GM18861 (cell line): Measurements from ENCODE around the gene RASSF9.
A peak's percentile ranks its signal among the peaks of the same experiment; 100 is the strongest.

Experiments
- ATAC-seq: cut with Tn5 transposase; IDR thresholded peaks from one replicate; pipeline ENCODE4 v1.9.1; 2021; ENCODE audit not compliant: unreplicated experiment

Gene RASSF9

GRCh38 chr12:85836197-85837090, at the start of gene RASSF9:
Gene RASSF9, minus strand, starts transcription at chr12:85836409. Its CDS starts 208 bp downstream, at chr12:85836201.
- no peak for ATAC-seq

- ATAC-seq, result no peak
Observed at GRCh38 chr12:85883763-85884162, 47.6 kb upstream of the RASSF9 start.

GRCh38 chr12:85877459-85877858, 41.2 kb upstream of the RASSF9 start:
- ATAC-seq, result no peak

- ATAC-seq, result peak; percentile 80
Observed at GRCh38 chr12:85874031-85874461, 37.8 kb upstream of the RASSF9 start, which contains the start of gene NTS. Gene NTS, plus strand, starts transcription at chr12:85874295. Its CDS starts 109 bp downstream, at chr12:85874404.

GRCh38 chr12:85872497-85873091, 36.4 kb upstream of the RASSF9 start:
- peak; percentile 81 for ATAC-seq

GRCh38 chr12:85866986-85867776, 31.0 kb upstream of the RASSF9 start:
- ATAC-seq, result peak; percentile 95

GRCh38 chr12:85865890-85866289, 29.7 kb upstream of the RASSF9 start:
- ATAC-seq, result no peak

GRCh38 chr12:85856966-85857365, 20.8 kb upstream of the RASSF9 start:
- ATAC-seq, result no peak

- no peak for ATAC-seq
Observed at GRCh38 chr12:85855305-85855704, 19.1 kb upstream of the RASSF9 start.

GRCh38 chr12:85849344-85849743, 13.1 kb upstream of the RASSF9 start:
- no peak for ATAC-seq

GRCh38 chr12:85843606-85844310, 7.5 kb upstream of the RASSF9 start:
- no peak for ATAC-seq

GRCh38 chr12:85835426-85836196, 598 bp downstream of the RASSF9 start:
- ATAC-seq, result no peak

- ATAC-seq, result no peak
Observed at GRCh38 chr12:85834378-85834777, 1.8 kb downstream of the RASSF9 start.

GRCh38 chr12:85833579-85833978, 2.6 kb downstream of the RASSF9 start:
- no peak for ATAC-seq

GRCh38 chr12:85831327-85831990, 4.8 kb downstream of the RASSF9 start:
- ATAC-seq, result no peak

GRCh38 chr12:85829391-85829790, 6.8 kb downstream of the RASSF9 start:
- ATAC-seq, result no peak

GRCh38 chr12:85828576-85828975, 7.6 kb downstream of the RASSF9 start:
- ATAC-seq, result no peak

GRCh38 chr12:85825746-85826145, 10.5 kb downstream of the RASSF9 start:
- no peak for ATAC-seq

GRCh38 chr12:85823436-85824180, 12.6 kb downstream of the RASSF9 start:
- ATAC-seq, result no peak
